Astrocyte of the cerebellum (primary cell): ENCODE data around the gene UBE2Q2.
A peak's percentile ranks its signal among the peaks of the same experiment; 100 is the strongest.
"Not testable (repeated sequence)": the region's sequence is repeated elsewhere in the genome, so short reads cannot be mapped to it uniquely, and the experiment has no call there.

Source experiments
- DNase-seq: peaks from one replicate; pipeline ENCODE4 v3.0.0-alpha.2; 2011; ENCODE audit warnings: low read depth
- H3K4me3 ChIP-seq: 2 replicates; pipeline ENCODE4 v1.5.1; 2011; ENCODE audit warnings: mild to moderate bottlenecking, low read depth, low read length, moderate library complexity
- CTCF ChIP-seq: IDR thresholded peaks from 2 replicates; pipeline ENCODE4 v1.5.1; 2012; ENCODE audit warnings: low read length, low read depth, moderate library complexity, mild to moderate bottlenecking; ENCODE audit errors: missing control alignments
- in situ Hi-C: cut with HindIII; loops from 2 replicates; pipeline ENCODE4 v1.10.0; 2017; ENCODE audit warnings: low sequenced_read_pairs

The UBE2Q2 gene

DNA sequence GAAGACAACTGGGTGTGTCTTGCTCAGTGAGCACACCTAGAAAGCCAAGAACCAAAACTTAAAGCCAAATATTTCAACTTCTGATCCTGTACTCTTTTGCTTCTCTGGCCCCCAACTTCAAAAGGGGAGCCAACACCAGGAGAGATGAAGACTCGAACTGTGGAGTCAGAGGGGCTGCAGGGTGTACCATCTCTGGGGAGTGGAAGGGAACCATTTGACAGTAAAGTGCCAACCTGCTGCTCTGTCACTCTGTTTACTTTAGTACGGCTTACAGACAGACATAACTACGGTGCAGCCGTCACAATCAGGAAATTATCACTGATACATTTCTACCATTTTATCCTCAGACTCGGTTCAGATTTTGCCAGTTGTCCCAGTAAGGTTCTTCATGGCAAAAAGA is 62.0 kb downstream of the UBE2Q2 start:
- in situ Hi-C loops: no loop called here
- no peak for DNase-seq
- no peak for TF ChIP-seq CTCF
- H3K4me3 ChIP-seq: peak overlapping the region; percentile 91

DNA sequence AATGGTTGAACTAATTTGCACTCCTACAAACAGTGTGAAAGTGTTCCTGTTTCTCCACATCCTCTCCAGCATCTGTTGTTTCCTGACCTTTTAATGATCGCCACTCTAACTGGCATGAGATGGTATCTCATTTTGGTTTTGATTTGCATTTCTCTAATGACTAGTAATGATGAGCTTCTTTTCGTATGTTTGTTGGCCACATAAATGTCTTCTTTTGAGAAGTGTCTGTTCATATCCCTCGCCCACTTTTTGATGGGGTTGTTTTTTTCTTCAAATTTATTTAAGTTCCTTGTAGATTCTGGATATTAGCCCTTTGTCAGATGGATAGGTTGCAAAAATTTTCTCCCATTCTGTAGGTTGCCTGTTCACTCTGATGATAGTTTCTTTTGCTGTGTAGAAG is 67.1 kb downstream of the UBE2Q2 start:
- H3K4me3 ChIP-seq, DNase-seq, in situ Hi-C loops: not testable (repeated sequence)

GRCh38 chr15:75916978-75917377 is 73.7 kb downstream of the UBE2Q2 start:
- in situ Hi-C loops: no loop called here
- no peak for TF ChIP-seq CTCF
- DNase-seq: no peak
- H3K4me3 ChIP-seq: no peak overlapping the region

DNA sequence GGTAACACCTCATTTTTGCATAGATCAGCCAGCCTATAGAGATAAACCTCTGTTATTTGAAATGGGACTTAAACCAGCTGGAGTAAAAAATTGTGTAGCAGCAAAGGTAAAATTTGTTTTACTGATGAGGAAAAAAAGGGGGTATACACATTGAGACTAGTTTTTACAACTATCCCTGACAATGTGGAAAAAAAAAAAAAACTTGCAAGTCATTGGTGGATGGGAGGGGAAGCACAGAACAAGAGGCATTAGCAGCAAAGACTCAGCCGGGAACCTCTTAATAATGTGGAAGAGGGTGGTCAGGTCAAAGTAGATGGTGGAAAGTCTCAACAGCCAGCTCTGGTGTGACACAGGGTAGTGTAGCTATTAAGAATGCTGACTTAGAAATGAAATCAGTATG is 74.9 kb downstream of the UBE2Q2 start:
- TF ChIP-seq CTCF: no peak
- in situ Hi-C loops: no loop called here
- H3K4me3 ChIP-seq: no peak overlapping the region
- DNase-seq: no peak

DNA sequence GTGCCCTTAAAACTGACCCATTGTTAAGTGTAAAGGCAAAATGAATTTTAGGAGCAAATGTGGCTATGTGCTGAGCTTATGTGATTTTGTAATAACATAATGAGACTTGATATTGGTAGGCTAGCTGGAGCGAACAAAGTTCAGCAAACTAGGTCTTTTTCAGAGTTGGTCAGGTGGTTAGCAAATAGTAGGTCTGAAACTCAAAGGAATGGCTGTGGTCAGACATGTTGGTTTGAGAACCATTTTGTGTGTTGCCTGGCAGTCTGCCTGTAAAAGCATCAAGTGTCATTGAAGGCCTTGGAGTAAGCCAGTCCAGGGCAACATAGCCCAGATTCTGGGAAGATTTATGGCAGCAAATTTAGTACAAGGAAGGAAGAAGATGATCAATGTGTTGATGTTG is 76.8 kb downstream of the UBE2Q2 start:
- no peak overlapping the region for H3K4me3 ChIP-seq
- DNase-seq: no peak
- in situ Hi-C loops: no loop called here
- TF ChIP-seq CTCF: no peak

DNA sequence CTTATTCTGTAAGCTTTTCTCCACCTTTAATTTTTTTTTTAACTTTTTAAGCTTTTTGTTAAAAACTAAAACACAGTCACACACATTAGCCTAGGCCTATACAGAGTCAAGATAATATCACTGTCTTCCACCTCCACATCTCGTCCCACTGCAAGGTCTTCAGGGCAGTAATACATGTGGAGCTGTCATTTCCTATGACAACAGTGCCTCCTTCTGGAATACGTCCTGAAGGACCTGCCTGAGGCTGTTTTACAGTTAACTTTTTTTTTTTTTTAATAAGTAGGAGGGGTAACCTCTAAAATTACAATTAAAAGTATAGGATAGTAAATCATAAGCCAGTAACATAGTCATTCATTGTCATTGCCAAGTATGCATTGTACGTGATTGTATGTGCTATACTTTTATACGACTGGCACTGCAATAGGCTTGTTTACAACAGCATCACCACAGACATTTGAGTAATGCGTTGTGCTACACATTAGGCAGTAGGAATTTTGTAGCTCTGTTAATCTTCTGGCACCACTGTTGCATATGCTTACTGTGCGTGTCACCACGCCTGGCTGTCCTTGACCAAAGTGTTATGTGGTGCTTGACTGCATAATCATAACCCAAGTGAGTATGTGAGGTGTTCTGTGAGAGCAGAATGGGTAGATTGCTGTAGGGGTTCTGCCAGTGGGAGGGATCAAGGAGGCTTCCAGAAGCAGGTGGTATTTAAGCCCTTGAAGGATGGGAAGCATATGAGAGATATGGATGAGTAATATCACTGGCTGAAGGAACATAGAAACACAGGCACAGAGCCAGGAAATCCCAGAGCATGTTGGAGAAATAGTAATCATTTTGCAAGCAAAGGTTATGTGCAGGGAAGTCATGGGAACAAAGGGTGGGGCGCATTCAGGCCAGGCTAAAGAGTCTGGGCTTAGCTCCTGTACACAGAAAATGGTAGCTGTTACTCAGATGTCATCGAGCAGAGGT is 78.8 kb downstream of the UBE2Q2 start:
- in situ Hi-C loops: no loop called here
- peak; percentile 37 for DNase-seq
- peak; percentile 51 for TF ChIP-seq CTCF
- no peak overlapping the region for H3K4me3 ChIP-seq

GRCh38 chr15:75923756-75924155 is 80.5 kb downstream of the UBE2Q2 start:
- no peak for TF ChIP-seq CTCF
- no peak overlapping the region for H3K4me3 ChIP-seq
- DNase-seq: no peak
- in situ Hi-C loops: no loop called here
